HL-60/S4 treated with phorbol 12-myristate 13-acetate at 8.2 ng/mL for 4 days and 3 days (cell line): ENCODE results near the gene CAMTA1.
"Not testable (repeated sequence)": the region's sequence is repeated elsewhere in the genome, so short reads cannot be mapped to it uniquely, and the experiment has no call there.

ENCODE experiments used
- in situ Hi-C: fragments of 300-500 bp; cut with MboI; formaldehyde crosslinking; loops from 2 replicates; pipeline ENCODE4 v1.15.0; 2022; ENCODE audit warnings: low sequenced_read_pairs

The CAMTA1 gene

GRCh38 chr1:7704214-7705047, 919.2 kb downstream of the CAMTA1 start:
- in situ Hi-C loops: no loop called here

- in situ Hi-C loops: no loop called here
Observed at GRCh38 chr1:7705048-7705907, 920.0 kb downstream of the CAMTA1 start.

GRCh38 chr1:7705908-7706216, 920.6 kb downstream of the CAMTA1 start:
- in situ Hi-C loops: no loop called here

GRCh38 chr1:7707527-7707926, 922.3 kb downstream of the CAMTA1 start:
- in situ Hi-C loops: no loop called here

GRCh38 chr1:7708065-7708464, 922.8 kb downstream of the CAMTA1 start:
- in situ Hi-C loops: not testable (repeated sequence)

GRCh38 chr1:7710859-7711258, 925.6 kb downstream of the CAMTA1 start:
- in situ Hi-C loops: no loop called here

GRCh38 chr1:7712731-7713323, 927.6 kb downstream of the CAMTA1 start:
- in situ Hi-C loops: no loop called here

- in situ Hi-C loops: no loop called here
Observed at GRCh38 chr1:7716506-7716905, 931.3 kb downstream of the CAMTA1 start.

- in situ Hi-C loops: no loop called here
Observed at GRCh38 chr1:7717748-7718368, 932.6 kb downstream of the CAMTA1 start.

GRCh38 chr1:7719468-7720094, 934.3 kb downstream of the CAMTA1 start:
- in situ Hi-C loops: no loop called here

- in situ Hi-C loops: no loop called here
Observed at GRCh38 chr1:7721940-7722669, 936.9 kb downstream of the CAMTA1 start.

GRCh38 chr1:7722670-7723012, 937.4 kb downstream of the CAMTA1 start:
- in situ Hi-C loops: no loop called here

- in situ Hi-C loops: no loop called here
Observed at GRCh38 chr1:7726623-7727022, 941.4 kb downstream of the CAMTA1 start.

- in situ Hi-C loops: no loop called here
Observed at GRCh38 chr1:7727809-7728471, 942.7 kb downstream of the CAMTA1 start.

GRCh38 chr1:7729761-7730160, 944.5 kb downstream of the CAMTA1 start:
- in situ Hi-C loops: no loop called here

GRCh38 chr1:7732331-7732730, 947.1 kb downstream of the CAMTA1 start:
- in situ Hi-C loops: no loop called here

- in situ Hi-C loops: no loop called here
Observed at GRCh38 chr1:7733276-7733675, 948.0 kb downstream of the CAMTA1 start.

GRCh38 chr1:7738044-7738443, 952.8 kb downstream of the CAMTA1 start:
- in situ Hi-C loops: no loop called here

GRCh38 chr1:7743346-7743745, 958.1 kb downstream of the CAMTA1 start:
- in situ Hi-C loops: no loop called here

GRCh38 chr1:7744882-7745281, 959.6 kb downstream of the CAMTA1 start:
- in situ Hi-C loops: no loop called here
